GM21723 (cell line): ENCODE data around the gene CCDC116.
"Not testable (repeated sequence)": the region's sequence is repeated elsewhere in the genome, so short reads cannot be mapped to it uniquely, and the experiment has no call there.

Source experiments
- ATAC-seq: cut with Tn5 transposase; IDR thresholded peaks from one replicate; pipeline ENCODE4 v1.9.1; 2021; ENCODE audit warnings: mild to moderate bottlenecking, moderate library complexity; ENCODE audit not compliant: unreplicated experiment

CCDC116 gene

DNA sequence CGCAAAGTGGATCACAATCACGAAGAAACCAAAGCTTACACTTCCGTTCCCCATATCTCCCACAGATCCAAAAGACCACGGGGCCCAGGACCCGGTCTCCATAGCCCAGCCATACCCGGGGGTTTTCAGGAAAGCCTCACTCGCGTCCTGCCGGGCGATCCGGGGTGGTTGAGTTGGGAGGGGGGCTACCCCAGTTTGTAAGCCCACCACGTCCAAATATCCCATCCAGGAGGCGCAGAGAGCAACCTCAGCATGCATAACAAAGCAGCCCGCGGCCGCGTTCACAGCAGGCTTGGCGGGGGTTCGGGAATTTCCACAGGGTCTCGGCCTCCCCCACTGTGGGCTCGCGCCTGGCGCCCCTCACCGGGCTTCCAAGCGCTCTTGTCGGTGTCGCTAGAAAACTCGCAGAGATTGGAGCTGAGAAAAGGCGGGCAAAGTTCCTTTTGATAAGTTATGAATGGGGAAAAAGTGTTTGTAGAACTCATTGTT, 19.0 kb downstream of the CCDC116 start:
- ATAC-seq = peak; percentile 19

DNA sequence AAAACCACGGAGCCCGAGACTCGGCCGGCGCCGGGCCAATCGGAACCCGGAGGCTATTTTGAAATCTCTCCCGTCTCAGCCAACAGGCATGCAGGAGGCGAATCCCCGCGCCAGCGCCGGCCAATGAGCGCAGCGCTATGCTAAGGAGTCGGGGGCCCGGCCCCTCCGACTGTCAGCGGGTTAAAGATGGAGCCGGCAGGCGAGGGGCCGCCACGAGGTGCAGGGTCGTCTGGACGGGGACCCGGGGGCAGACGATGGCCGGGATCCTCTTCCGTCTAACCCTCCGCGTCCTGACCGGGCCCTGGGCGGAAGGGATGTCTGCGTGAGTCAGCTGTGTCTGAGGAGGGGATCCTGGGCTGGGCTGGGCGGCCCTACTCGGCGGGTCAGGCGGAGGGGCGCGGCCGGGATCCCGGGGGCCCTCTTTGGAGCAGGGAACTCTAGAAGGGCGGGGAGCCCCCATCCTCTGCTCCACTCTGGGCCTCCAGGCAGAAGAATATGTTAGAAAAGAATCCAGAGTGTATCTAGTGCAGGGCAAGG, 19.5 kb downstream of the CCDC116 start:
- ATAC-seq = peak; percentile 78

DNA sequence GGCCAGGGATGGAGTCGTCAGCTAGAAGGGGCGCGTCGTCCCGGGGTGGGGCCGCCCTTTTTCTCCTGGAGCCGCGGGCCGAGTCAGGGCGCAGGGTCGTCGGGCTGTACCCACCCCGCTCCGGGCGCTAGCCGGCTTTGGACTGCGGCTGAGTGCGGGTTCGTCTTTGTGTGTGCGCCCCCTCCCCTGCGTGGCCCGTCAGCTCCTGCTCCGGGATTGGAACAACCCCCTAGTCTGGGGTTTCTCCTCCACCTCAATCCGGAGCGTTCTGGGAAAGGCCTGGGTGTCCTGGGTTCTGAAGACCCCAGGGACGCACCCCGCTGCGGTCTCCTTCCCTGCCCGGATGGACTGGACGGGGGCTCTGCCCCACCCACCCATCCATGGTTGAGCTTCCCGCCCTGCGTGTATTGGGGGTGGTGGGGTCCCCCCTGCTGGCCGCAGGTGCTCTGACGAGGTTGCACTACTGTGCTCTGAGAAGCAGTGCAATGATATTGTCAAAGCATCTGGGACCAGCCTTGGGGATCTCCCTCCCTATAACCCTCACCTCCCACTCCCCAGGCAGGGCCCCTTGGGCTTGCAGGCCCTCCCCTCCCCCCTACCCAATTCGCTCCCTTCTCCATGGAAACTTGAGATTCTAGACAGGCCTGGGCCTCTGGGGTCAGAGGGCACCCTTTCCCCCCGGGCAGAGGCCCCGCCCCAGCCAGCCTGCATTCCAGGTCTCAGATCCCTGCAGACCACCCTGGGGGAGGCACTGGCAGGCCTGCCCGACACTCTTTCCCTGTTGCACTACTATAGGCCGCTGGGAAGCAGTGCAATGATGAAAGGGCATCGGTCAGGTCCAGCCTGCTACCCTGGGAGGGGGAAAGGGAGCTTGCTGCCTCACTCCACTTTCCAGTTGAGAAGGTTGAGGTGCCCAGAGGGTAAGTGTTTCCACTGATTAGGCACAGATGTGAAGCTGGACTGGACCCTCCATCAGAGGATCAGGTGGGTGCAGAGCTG, 20.3 kb downstream of the CCDC116 start:
- ATAC-seq = no peak

GRCh38 chr22:21657020-21657359, 24.4 kb downstream of the CCDC116 start:
- no peak for ATAC-seq

- ATAC-seq = peak; percentile 70
Measured at GRCh38 chr22:21657360-21658032, 24.9 kb downstream of the CCDC116 start.

GRCh38 chr22:21659864-21660525, 27.4 kb downstream of the CCDC116 start:
- ATAC-seq = no peak

GRCh38 chr22:21660904-21661303, 28.3 kb downstream of the CCDC116 start:
- no peak for ATAC-seq

DNA sequence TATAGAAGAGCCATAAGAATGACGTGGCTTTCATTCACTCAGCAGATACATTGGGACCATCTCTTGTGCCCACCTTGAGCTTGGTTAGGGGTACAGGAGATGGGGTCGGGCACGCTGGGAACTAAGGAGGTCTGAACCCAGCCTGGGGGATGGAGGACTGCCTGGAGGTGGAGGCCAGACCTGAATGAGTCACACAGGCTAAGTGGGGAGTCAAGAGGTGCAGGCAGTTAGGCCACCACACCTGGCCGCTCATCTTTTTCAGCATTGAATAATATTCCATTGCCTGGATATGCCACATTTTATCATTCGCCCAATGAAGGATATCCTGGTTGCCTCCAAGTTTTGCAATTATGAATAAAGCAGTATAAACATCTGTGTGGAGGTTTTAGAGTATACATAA, 29.4 kb downstream of the CCDC116 start:
- no peak for ATAC-seq

- no peak for ATAC-seq
Measured at GRCh38 chr22:21663738-21664137, 31.2 kb downstream of the CCDC116 start.

GRCh38 chr22:21665047-21665851, 32.7 kb downstream of the CCDC116 start:
- no peak for ATAC-seq

DNA sequence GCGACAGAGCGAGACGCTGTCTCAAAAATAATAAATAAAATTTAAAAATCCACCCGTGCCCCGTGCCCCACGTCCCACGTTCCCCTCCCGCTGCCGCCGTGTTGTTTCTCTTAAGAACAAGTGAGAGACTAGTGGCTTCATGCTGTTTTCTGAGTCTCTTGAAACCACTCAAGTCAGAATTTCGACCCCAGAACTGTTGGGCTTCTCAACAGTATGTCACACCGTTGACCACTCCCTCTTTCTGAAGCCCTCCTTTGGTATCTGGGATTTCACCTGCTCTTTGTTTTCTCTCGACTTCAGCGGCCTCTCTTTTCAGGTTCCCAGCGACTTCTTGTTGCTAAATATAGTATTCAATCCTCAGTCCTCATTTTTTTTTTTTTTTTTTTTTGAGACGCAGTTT, 34.2 kb downstream of the CCDC116 start:
- ATAC-seq = no peak

GRCh38 chr22:21669026-21669425, 36.5 kb downstream of the CCDC116 start:
- ATAC-seq = no peak

DNA sequence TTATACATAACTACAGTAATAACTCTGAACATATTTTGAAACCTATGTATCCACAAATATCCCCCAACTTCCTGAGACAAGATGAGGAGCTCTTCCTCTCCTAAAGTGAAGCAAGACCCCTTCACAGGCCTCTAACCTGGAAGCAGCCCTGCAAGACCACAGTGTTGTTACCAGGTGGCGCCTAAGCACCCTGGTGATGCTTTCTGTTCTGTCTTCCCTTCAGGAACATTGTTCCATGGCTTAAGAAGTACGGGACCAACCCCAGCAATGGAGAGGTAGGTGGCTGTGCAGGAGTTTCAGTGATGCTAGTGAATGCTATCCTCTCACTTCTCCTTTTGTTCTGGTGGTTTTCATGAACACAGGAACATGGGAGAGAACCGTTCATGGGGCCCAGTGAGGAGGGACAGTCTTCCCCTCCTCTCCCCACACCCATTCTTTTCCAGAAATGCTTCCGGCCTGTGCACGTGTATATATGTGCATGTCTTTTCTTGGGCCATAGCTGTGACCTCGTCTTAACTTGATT, 39.6 kb downstream of the CCDC116 start:
- no peak for ATAC-seq

DNA sequence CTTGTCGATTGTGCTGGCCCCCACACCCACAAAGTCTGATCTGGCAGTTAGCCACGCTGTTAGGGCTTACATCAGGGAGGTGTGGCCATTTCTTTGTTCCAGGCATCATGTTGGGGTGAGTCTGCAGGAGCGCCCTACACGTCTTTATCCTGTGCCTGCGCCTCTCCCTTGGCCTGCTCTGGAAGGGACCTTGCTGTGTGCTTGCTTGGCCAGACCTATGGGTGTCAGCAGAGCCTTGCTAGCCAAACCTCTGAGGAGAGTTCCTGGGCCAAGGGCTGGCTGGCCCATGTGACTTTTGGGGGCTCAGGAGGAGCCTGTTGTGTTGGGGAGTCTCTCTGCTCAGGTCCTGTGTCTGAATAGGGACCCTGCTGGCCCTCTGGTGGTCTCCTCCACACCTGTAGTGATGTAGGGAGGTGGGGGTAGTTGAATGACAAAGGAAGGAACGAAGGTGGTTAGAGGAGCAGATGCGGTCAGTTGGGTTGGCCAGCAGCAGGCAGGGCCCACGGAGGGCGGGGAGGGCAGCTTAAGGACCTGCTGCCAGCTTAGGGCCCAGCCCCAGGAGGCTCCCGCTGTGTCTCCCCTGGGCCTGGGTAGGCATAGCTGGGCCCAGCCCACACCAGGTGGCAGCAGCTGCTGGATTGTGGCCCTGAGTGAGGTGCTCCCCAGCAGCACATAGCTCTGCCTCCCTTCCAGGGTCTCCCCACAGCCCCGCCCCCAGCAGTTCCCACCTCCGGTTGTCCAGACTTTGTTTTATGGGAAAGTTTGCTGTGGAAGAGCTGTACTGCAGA, 41.2 kb downstream of the CCDC116 start:
- no peak for ATAC-seq

DNA sequence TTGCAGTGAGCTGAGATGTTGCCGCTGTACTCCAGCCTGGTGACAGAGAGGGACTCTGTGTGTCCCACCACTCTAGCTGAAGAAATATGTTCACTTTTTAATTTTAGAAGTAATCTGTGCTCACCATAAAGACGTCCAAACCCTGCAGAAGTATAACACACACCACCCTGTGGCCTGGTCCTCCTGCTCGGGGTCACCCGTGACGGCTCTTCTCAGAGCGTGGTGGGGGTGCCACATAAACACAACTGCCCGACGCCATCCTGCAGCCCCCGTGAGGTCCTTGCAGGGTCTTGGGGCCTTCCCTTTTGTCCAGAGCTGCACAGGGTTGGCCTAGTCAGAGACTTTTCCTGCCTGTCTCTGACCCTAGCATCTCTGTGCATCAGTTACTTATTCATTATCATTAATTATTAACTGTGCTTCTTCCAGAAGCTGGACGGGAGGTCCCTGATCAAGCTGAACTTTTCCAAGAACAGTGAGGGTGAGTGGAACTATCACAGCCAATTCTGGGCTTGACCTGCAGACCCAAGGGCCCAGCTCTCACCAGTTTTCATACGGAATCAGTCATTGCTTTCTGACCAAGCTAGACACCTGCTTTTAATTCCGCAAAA, 42.2 kb downstream of the CCDC116 start:
- no peak for ATAC-seq

DNA sequence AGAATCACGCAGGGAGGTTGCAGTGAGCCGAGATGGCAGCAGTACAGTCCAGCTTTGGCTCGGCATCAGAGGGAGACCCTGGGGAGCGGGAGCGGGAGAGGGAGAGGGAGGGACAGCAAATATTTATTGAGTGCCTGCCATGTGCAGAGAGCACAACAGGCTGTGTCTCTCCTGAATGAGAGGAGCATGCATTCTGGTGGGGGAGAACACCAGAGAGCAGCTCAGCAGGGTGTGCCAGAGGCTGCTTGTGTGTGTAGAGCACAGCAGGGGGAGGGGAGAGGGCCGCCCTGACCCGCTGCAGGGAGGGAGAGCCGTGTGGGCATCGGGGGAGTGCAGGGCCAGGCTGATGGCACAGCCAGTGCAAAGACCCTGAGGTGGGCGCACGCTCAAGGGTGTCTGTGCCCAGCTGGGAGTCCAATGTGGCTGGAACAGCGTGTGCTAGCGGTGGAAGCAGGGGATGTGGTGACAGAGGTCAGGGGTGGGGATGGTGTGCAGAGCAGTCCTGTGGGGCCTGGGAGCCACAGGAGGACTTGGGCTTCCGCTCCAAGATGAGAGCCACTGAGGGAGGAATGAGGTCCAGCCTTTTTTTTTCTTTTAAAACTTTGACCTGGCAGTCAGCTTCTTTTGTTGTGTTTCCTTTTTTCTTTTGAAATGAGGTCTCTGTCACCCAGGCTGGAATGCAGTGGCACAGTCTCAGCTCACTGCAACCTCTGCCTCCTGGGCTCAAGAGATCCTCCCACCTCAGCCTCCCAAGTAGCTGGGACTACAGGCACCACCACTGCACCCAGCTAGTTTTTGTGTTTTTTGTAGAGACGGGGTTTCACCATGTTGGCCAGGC, 45.3 kb downstream of the CCDC116 start:
- no peak for ATAC-seq

- not testable (repeated sequence) for ATAC-seq
Measured at GRCh38 chr22:21678842-21679241, 46.3 kb downstream of the CCDC116 start.

GRCh38 chr22:21679383-21679782, 46.8 kb downstream of the CCDC116 start:
- no peak for ATAC-seq
